ENCODE results near the gene ST6GALNAC6.

Gene ST6GALNAC6

GRCh38 chr9:127927201-127927987 lies 28.0 kb upstream of the ST6GALNAC6 start:
- no peak for DNase-seq (ENCODE audit: low read depth)
- H3K4me3 ChIP-seq (replicated peaks; ENCODE audit: low read depth, low read length): peak overlapping the region; percentile 22
- TF ChIP-seq CTCF (IDR thresholded peaks at IDR 0.05; ENCODE audit: low read length, missing control alignments): no peak

- no peak for TF ChIP-seq CTCF (IDR thresholded peaks at IDR 0.05; ENCODE audit: low read length, missing control alignments)
- H3K4me3 ChIP-seq (replicated peaks; ENCODE audit: low read depth, low read length): peak overlapping the region; percentile 22
- no peak for DNase-seq (ENCODE audit: low read depth)
Observed at GRCh38 chr9:127926906-127927200, 27.4 kb upstream of the ST6GALNAC6 start.

GRCh38 chr9:127925959-127926905 lies 26.8 kb upstream of the ST6GALNAC6 start:
- TF ChIP-seq CTCF (IDR thresholded peaks at IDR 0.05; ENCODE audit: low read length, missing control alignments): no peak
- H3K4me3 ChIP-seq (replicated peaks; ENCODE audit: low read depth, low read length): no peak overlapping the region
- DNase-seq (ENCODE audit: low read depth): no peak

GRCh38 chr9:127924736-127925444 lies 25.5 kb upstream of the ST6GALNAC6 start:
- no peak for DNase-seq (ENCODE audit: low read depth)
- TF ChIP-seq CTCF (IDR thresholded peaks at IDR 0.05; ENCODE audit: low read length, missing control alignments): no peak
- no peak overlapping the region for H3K4me3 ChIP-seq (replicated peaks; ENCODE audit: low read depth, low read length)

- no peak for TF ChIP-seq CTCF (IDR thresholded peaks at IDR 0.05; ENCODE audit: low read length, missing control alignments)
Observed at GRCh38 chr9:127923771-127924170, 24.4 kb upstream of the ST6GALNAC6 start.

GRCh38 chr9:127923046-127923445 lies 23.6 kb upstream of the ST6GALNAC6 start:
- no peak overlapping the region for H3K4me3 ChIP-seq (replicated peaks; ENCODE audit: low read depth, low read length)
- no peak for DNase-seq (ENCODE audit: low read depth)
- no peak for TF ChIP-seq CTCF (IDR thresholded peaks at IDR 0.05; ENCODE audit: low read length, missing control alignments)

More at GRCh38 chr9:127923771-127924170, 24.4 kb upstream of the ST6GALNAC6 start:
- no peak overlapping the region for H3K4me3 ChIP-seq (replicated peaks; ENCODE audit: low read depth, low read length)
- DNase-seq (ENCODE audit: low read depth): peak; percentile 73
